ENCODE data around the gene ESRRA. TPM values are rescaled to one million over a fixed set of nuclear protein-coding genes. Genes with fewer than 3 reads are reported as not detected.
A peak's percentile ranks its signal among the peaks of the same experiment; 100 is the strongest.

The ESRRA gene
- polyA plus RNA-seq, 2 of the 4 experiments (the other 2 are of a cell fraction), result 15.2 to 35.5 TPM

GRCh38 chr11:64349025-64349387 is 43.7 kb downstream of the ESRRA start:
- 90% methylated on average over 7 of the region's 7 CpGs for WGBS (ENCODE audit: missing lambda C conversion rate)
- TF ChIP-seq RAD21 (conservative IDR thresholded peaks at IDR 0.05 in 1 of 2, IDR thresholded peaks at IDR 0.05 in 1 of 2), result no peak
- no peak for TF ChIP-seq E2F6 (IDR thresholded peaks at IDR 0.05; ENCODE audit: borderline replicate concordance, low read depth)
- TF ChIP-seq, protein P1, sequence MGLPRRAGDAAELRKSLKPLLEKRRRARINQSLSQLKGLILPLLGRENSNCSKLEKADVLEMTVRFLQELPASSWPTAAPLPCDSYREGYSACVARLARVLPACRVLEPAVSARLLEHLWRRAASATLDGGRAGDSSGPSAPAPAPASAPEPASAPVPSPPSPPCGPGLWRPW (IDR thresholded peaks at IDR 0.05), result no peak
- FAIRE-seq (no peak), DNase-seq (ENCODE audit: low read depth in 1 of 2, low spot score in 1 of 2) (no peak), ATAC-seq (no peak)
- Histone ChIP-seq H3K4me3 (no peak overlapping the region), H3K4me2 (no peak overlapping the region), H3K4me1 (peaks cover 8% of the 10 kb centered on the region; the same call in 2 of the 3 replicates), H3K27ac (peak overlapping the region in 1 of 2 experiments; percentile 38; a peak in 1 of 6 replicates), H3K9me3 (no peaks in the 10 kb centered on the region)
- ChIA-PET POLR2A (no interaction called here), CTCF (interaction anchor here (1.3 to 33.9 kb wide), 3 partner anchors 9 to 39 kb away, joined by 4 to 996 read pairs (median 312); partner anchors contain the start of genes CATSPERZ, ESRRA, PRDX5 and TRMT112)

DNA sequence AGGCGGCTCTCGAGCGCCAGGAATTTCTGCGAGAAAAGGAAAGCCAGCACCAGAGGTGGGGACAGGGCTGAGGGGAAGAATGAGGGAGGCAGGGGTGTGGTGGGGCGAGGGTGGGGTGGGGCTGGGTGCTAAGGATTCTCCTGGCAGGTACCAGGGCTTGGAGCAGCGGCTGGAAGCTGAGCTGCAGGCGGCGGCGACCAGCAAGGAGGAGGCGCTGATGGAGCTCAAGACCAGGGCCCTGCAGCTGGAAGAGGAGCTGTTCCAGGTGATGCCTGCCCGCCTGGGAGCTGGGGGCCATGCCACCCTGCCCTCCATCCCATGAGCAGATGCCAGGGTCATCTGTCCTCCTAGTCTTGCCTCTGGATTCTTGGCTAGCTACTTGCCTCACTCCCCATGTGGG is 44.1 kb downstream of the ESRRA start:
- no peak for FAIRE-seq
- POLR2A ChIA-PET, result no interaction called here
- ATAC-seq, result no peak
- Histone ChIP-seq H3K4me3 (no peak overlapping the region), H3K9me3 (no peaks in the 10 kb centered on the region), H3K27ac (no peak overlapping the region), H3K4me2 (no peak overlapping the region), H3K4me1 (peaks cover 10% of the 10 kb centered on the region; the same call in 2 of the 3 replicates)
- DNase-seq (ENCODE audit: low read depth in 1 of 2, low spot score in 1 of 2), result no peak
- CTCF ChIA-PET, result interaction anchor here (1.3 to 33.9 kb wide), 4 partner anchors 8 to 39 kb away, joined by 4 to 996 read pairs (median 306); partner anchors contain the start of genes CATSPERZ, CCDC88B, ESRRA and PRDX5
- TF ChIP-seq NR3C1 (IDR thresholded peaks at IDR 0.05), result no peak
- TF ChIP-seq, protein P2, sequence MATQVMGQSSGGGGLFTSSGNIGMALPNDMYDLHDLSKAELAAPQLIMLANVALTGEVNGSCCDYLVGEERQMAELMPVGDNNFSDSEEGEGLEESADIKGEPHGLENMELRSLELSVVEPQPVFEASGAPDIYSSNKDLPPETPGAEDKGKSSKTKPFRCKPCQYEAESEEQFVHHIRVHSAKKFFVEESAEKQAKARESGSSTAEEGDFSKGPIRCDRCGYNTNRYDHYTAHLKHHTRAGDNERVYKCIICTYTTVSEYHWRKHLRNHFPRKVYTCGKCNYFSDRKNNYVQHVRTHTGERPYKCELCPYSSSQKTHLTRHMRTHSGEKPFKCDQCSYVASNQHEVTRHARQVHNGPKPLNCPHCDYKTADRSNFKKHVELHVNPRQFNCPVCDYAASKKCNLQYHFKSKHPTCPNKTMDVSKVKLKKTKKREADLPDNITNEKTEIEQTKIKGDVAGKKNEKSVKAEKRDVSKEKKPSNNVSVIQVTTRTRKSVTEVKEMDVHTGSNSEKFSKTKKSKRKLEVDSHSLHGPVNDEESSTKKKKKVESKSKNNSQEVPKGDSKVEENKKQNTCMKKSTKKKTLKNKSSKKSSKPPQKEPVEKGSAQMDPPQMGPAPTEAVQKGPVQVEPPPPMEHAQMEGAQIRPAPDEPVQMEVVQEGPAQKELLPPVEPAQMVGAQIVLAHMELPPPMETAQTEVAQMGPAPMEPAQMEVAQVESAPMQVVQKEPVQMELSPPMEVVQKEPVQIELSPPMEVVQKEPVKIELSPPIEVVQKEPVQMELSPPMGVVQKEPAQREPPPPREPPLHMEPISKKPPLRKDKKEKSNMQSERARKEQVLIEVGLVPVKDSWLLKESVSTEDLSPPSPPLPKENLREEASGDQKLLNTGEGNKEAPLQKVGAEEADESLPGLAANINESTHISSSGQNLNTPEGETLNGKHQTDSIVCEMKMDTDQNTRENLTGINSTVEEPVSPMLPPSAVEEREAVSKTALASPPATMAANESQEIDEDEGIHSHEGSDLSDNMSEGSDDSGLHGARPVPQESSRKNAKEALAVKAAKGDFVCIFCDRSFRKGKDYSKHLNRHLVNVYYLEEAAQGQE (IDR thresholded peaks at IDR 0.05), result no peak
- TF ChIP-seq KDM1A (IDR thresholded peaks at IDR 0.05; ENCODE audit: low read depth), result no peak
- no peak for TF ChIP-seq RAD21 (conservative IDR thresholded peaks at IDR 0.05 in 1 of 2, IDR thresholded peaks at IDR 0.05 in 1 of 2)
- TF ChIP-seq FOXS1 (CRISPR knock-in tag; IDR thresholded peaks at IDR 0.05), result no peak
- TF ChIP-seq, protein P3, sequence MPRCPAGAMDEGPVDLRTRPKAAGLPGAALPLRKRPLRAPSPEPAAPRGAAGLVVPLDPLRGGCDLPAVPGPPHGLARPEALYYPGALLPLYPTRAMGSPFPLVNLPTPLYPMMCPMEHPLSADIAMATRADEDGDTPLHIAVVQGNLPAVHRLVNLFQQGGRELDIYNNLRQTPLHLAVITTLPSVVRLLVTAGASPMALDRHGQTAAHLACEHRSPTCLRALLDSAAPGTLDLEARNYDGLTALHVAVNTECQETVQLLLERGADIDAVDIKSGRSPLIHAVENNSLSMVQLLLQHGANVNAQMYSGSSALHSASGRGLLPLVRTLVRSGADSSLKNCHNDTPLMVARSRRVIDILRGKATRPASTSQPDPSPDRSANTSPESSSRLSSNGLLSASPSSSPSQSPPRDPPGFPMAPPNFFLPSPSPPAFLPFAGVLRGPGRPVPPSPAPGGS (IDR thresholded peaks at IDR 0.05), result no peak
- TF ChIP-seq RNF2 (IDR thresholded peaks at IDR 0.05; ENCODE audit: borderline replicate concordance, low read depth), result no peak
- no peak for TF ChIP-seq CBX8 (IDR thresholded peaks at IDR 0.05)
- TF ChIP-seq EP300 (IDR thresholded peaks at IDR 0.05), result no peak
- no peak for TF ChIP-seq ZC3H11A (IDR thresholded peaks at IDR 0.05)
- no peak for TF ChIP-seq HOXB5 (CRISPR knock-in tag; IDR thresholded peaks at IDR 0.05)
- no peak for TF ChIP-seq CHD2 (IDR thresholded peaks at IDR 0.05; ENCODE audit: low read length, partially characterized antibody)
- TF ChIP-seq RFX5 (IDR thresholded peaks at IDR 0.05), result no peak
- TF ChIP-seq PHF8 (IDR thresholded peaks at IDR 0.05; ENCODE audit: borderline replicate concordance, low read depth), result no peak
- TF ChIP-seq CBX2 (IDR thresholded peaks at IDR 0.05; ENCODE audit: borderline replicate concordance, low read depth), result no peak
- 82% methylated on average over 10 of the region's 11 CpGs for WGBS (ENCODE audit: missing lambda C conversion rate)

Data from A549 (cell line).